Retinal pigment epithelial cell (primary cell): Measurements from ENCODE around the gene KCNK7.
"Not testable (repeated sequence)": the region's sequence is repeated elsewhere in the genome, so short reads cannot be mapped to it uniquely, and the experiment has no call there.

ENCODE experiments used
- DNase-seq: peaks from one replicate; pipeline ENCODE4 v3.0.0-alpha.2; 2010; ENCODE audit warnings: low read depth
- H3K4me3 ChIP-seq: 2 replicates; pipeline ENCODE4 v1.5.1; 2011; ENCODE audit warnings: mild to moderate bottlenecking, low read length, control low read depth, moderate library complexity
- TF ChIP-seq, protein P1 (sequence below): conservative IDR thresholded peaks from 2 replicates; pipeline ENCODE4 v1.5.1; 2011; ENCODE audit warnings: low read depth, low read length, control low read depth, inconsistent platforms

Gene KCNK7

DNA sequence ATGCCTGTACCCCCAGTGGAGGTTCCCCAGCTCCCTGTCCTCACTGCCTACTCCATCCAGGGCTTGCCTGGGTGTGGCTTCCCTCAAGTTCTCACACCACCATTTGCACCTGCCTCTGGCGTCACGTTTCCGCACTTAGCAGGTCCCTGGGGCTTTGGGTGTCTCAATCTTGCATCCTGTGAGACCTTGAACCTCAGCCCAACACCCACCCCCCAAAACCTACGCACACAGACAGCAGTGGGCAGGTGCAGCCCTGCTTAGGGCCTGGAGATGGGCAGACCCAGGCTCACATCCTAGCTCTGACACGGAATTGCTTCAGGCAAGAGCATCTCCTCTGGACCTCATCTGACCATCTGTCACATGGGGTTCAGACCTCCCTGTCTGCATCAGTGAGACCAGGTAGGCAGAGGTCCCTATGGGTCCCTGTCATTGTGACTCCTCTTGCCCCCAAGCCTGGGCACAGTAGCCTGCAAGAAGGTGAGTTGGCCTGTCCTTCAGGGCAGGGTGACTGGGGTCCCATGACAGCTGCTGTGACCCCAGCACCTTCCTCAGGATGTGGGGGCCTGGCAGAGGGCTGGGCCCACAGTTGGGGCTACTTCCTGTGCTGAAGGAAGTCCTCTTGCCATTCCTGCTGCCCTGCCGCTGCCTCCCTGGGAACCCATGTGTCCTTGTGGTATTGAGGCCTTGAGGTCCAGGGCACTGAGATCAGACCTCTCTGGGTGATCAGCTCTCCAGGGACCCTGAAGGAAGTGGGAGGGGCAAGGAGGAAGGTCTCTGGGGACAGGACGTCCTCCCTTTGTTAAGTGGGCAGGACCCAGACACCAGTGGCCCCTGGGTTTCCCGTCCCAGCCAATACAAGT is 44.3 kb upstream of the KCNK7 start:
- no peak overlapping the region for H3K4me3 ChIP-seq
- TF ChIP-seq, protein P1, sequence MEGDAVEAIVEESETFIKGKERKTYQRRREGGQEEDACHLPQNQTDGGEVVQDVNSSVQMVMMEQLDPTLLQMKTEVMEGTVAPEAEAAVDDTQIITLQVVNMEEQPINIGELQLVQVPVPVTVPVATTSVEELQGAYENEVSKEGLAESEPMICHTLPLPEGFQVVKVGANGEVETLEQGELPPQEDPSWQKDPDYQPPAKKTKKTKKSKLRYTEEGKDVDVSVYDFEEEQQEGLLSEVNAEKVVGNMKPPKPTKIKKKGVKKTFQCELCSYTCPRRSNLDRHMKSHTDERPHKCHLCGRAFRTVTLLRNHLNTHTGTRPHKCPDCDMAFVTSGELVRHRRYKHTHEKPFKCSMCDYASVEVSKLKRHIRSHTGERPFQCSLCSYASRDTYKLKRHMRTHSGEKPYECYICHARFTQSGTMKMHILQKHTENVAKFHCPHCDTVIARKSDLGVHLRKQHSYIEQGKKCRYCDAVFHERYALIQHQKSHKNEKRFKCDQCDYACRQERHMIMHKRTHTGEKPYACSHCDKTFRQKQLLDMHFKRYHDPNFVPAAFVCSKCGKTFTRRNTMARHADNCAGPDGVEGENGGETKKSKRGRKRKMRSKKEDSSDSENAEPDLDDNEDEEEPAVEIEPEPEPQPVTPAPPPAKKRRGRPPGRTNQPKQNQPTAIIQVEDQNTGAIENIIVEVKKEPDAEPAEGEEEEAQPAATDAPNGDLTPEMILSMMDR: no peak
- DNase-seq: no peak

- DNase-seq, H3K4me3 ChIP-seq: not testable (repeated sequence)
Measured at GRCh38 chr11:65639228-65639597, 43.6 kb upstream of the KCNK7 start.

DNA sequence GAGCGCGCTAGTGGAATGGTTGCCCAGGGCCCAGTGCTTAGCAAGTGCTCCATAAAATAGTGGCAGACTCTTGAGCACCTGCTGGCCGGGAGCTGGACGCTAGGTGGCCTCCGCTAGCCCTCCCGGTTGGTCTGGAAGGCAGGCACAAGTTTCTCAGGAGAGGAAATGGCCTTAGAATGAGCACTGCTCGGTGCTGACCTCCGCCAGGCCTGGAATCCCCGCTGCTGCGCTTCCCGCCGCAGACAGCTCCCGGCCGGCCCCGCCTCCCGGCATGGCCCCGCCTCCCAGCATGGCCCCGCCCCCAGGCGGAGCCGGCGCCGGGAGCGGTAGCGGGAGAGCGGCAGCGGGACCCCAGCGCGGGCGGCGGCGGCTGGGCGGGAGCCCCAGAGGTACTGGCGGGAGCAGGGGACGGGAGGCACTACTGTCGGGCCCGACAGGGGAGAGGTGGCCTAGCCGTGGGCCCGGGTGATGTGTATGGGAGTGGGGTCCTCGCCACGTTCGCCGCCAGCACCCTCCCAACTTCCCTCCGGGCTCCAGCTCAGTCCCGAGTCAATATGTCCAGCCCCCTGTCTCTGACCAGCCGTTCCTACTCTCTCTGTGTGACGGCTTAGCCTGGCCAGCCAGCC is 42.3 kb upstream of the KCNK7 start, which contains the start of gene SIPA1:
Gene SIPA1 (plus strand): TSS at position 308 of the 626 bp plus-strand sequence. CDS start 2,821 bp downstream, outside the sequence.
- TF ChIP-seq, protein P1: peak; percentile 60
- H3K4me3 ChIP-seq: peak within 1 kb of the TSS; percentile 56
- peak; percentile 59 for DNase-seq

DNA sequence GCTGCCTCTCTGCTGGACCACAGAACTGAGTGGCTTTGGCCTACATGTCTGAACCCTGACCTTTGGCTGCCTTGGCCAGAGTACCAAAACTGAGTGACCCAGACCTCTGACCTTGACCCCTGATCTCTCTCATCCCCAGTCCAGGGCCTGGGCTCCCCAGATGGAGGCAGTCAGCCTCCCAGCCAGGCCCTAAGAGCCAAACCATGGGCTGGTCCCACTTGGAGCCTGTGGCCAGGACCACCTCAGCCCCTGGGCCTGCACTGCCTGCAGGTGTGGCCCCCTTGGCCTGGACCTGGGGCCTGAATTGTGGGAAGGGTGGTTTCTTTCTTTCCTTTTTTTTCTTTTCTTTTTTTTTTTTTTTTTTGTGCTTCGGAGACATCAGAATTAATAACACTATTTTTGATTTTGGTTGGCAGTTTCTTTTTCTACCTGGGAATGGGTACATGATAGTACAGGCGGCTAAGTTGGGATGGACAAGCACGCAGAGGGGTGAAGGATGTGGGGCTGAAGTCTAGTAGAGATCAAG is 41.5 kb upstream of the KCNK7 start:
- no peak for DNase-seq
- TF ChIP-seq, protein P1: no peak
- no peak overlapping the region for H3K4me3 ChIP-seq

- H3K4me3 ChIP-seq: no peak overlapping the region
- DNase-seq: no peak
- TF ChIP-seq, protein P1: no peak
Measured at GRCh38 chr11:65636108-65637031, 40.8 kb upstream of the KCNK7 start.

- no peak for DNase-seq
- H3K4me3 ChIP-seq: no peak overlapping the region
- TF ChIP-seq, protein P1: no peak
Measured at GRCh38 chr11:65634905-65635731, 39.5 kb upstream of the KCNK7 start.
